Suprapubic skin (tissue), 4 donors: ENCODE data around the gene SLC13A4. TPM values are rescaled to one million over a fixed set of nuclear protein-coding genes. Genes with fewer than 3 reads are reported as not detected.
"Not testable (repeated sequence)": the region's sequence is repeated elsewhere in the genome, so short reads cannot be mapped to it uniquely, and the experiment has no call there.

Experiments
- DNase-seq, 2 donors: peaks; one replicate each; pipeline ENCODE4 v3.0.0-alpha.2; 2019; ENCODE audit warnings: low spot score in 2 of 2
- H3K27ac ChIP-seq: fragments of 200-600 bp; sonication (generic); one replicate; pipeline ENCODE4 v1.5.1; 2019
- H3K27me3 ChIP-seq: fragments of 200-600 bp; sonication (generic); one replicate; pipeline ENCODE4 v1.5.1; 2019
- H3K36me3 ChIP-seq: fragments of 200-600 bp; sonication (generic); one replicate; pipeline ENCODE4 v1.5.1; 2019
- H3K4me1 ChIP-seq: fragments of 200-600 bp; sonication (generic); one replicate; pipeline ENCODE4 v1.5.1; 2019
- H3K4me3 ChIP-seq: fragments of 200-600 bp; sonication (generic); one replicate; pipeline ENCODE4 v1.5.1; 2019; ENCODE audit warnings: mild to moderate bottlenecking
- H3K9me3 ChIP-seq: fragments of 200-600 bp; sonication (generic); one replicate; pipeline ENCODE4 v1.5.1; 2019
- CTCF ChIP-seq, 2 donors: fragments of 200-600 bp in 1 of 2; fragments of 450-650 bp in 1 of 2; sonication (generic) in 1 of 2; IDR thresholded peaks; one replicate each; pipeline ENCODE4 v1.5.1; 2016 to 2019; ENCODE audit warnings: antibody characterized with exemption in 2 of 2, mild to moderate bottlenecking in 1 of 2, moderate library complexity in 1 of 2
- EP300 ChIP-seq: sonication (generic); formaldehyde crosslinking; IDR thresholded peaks from one replicate; pipeline ENCODE4 v1.6.1; 2017; ENCODE audit warnings: antibody characterized with exemption
- POLR2A ChIP-seq, 2 donors: fragments of 450-650 bp; IDR thresholded peaks; one replicate each; pipeline ENCODE4 v1.6.1; 2017; ENCODE audit warnings: antibody characterized with exemption in 2 of 2, mild to moderate bottlenecking in 2 of 2, moderate library complexity in 2 of 2
- POLR2AphosphoS5 ChIP-seq, 3 donors: sonication (generic); formaldehyde crosslinking; IDR thresholded peaks; one replicate each; pipeline ENCODE4 v1.6.1; 2017; ENCODE audit warnings: antibody characterized with exemption in 3 of 3
- WGBS: methylation state at CpG from one replicate; pipeline ENCODE4 v1.1.5; 2018; 5-methylcytosine and 5-hydroxymethylcytosine counted together
- total RNA-seq, 4 donors: library from RNA; depleted of rRNA; stranded (reverse); fragments of >200 nt; gene quantifications; one replicate each; pipeline ENCODE4 v1.1.0, GENCODE V29; 2016

Gene SLC13A4
- total RNA-seq, 4 donors from 2014 or later = 0.15 to 1.9 (median 0.51) TPM

- Histone ChIP-seq H3K36me3 (no peaks in the 10 kb centered on the region), H3K27ac (no peak overlapping the region), H3K9me3 (no peaks in the 10 kb centered on the region), H3K27me3 (no peaks in the 10 kb centered on the region), H3K4me1 (peaks cover 19% of the 10 kb centered on the region), H3K4me3 (no peak overlapping the region)
- TF ChIP-seq EP300 (no peak), POLR2AphosphoS5 (IDR thresholded peaks at IDR 0.05) (no peak), POLR2A (IDR thresholded peaks at IDR 0.05) (no peak), CTCF (IDR thresholded peaks at IDR 0.05) (no peak)
- no peak for DNase-seq
- 75% methylated on average over 1 of the region's 1 CpG for whole genome bisulfite sequencing
Measured at GRCh38 chr7:135669774-135670173, 58.2 kb downstream of the SLC13A4 start.

- not testable (repeated sequence) for H3K9me3 ChIP-seq, DNase-seq, H3K36me3 ChIP-seq, H3K27me3 ChIP-seq, H3K27ac ChIP-seq, H3K4me3 ChIP-seq
- H3K4me1 ChIP-seq = peaks cover 21% of the 10 kb centered on the region
- 60% methylated on average over 6 of the region's 6 CpGs for WGBS
Measured at GRCh38 chr7:135668852-135669395, 59.1 kb downstream of the SLC13A4 start.

DNA sequence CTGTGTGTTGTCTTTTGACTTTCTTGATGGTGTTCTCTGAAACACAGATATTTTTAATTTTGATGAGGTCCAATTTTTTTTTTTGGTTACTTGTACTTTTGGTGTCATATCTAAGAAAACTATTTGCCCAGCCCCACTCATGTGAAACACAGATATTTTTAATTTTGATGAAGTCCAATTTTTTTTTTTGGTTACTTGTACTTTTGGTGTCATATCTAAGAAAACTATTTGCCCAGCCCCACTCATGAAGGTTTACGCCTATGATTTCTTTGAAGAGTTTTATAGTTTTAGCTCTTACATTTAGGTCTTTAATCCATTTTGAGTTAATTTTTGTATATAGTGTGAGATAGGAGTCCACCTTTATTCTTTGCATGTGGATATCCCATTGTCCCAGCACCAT lies 60.4 kb downstream of the SLC13A4 start:
- not testable (repeated sequence) for DNase-seq, H3K36me3 ChIP-seq, H3K9me3 ChIP-seq, H3K27ac ChIP-seq, H3K4me3 ChIP-seq, H3K27me3 ChIP-seq
- 95% methylated on average over 1 of the region's 1 CpG for WGBS
- H3K4me1 ChIP-seq = peaks cover 27% of the 10 kb centered on the region

DNA sequence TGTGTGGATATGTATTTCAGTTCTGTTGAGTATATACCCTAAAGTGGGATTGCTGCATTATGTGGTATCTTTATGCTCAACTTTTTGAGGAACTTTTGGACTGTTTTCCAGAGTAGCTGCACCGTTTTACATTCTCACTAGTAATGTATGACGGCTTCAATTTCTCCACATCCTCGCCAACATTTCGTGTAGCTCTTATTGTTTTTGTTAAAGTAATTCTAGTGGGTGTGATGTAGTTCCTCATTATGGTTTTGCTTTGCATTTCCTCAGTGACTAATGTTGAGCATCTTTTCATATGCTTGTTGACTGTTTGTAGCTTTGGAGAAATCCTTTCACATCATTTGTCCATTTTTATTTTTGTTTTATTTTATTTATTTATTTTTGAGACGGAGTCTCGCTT lies 61.1 kb downstream of the SLC13A4 start:
- Histone ChIP-seq H3K4me3 (no peak overlapping the region), H3K27ac (no peak overlapping the region), H3K4me1 (peaks cover 25% of the 10 kb centered on the region)

DNA sequence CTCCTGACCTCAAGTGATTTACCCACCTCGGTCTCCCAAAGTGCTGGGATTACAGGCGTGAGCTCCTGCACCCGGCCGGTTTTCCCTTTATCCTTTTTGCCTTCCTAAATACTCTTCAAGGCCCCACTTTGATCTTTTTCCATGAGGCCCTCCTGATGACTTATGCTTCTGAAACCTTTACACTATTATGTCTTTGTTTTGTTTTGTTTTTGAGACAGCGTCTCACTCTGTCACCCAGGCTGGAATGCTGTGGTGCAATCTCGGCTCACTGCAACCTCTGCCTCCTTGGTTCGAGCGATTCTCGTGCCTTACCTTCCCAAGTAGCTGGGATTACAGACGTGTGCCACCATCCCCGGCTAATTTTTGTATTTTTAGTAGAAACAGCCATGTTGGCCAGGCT lies 61.8 kb downstream of the SLC13A4 start:
- Histone ChIP-seq H3K4me1 (peaks cover 28% of the 10 kb centered on the region), H3K27me3 (no peaks in the 10 kb centered on the region), H3K9me3 (no peaks in the 10 kb centered on the region), H3K36me3 (no peaks in the 10 kb centered on the region), H3K4me3 (no peak overlapping the region), H3K27ac (no peak overlapping the region)
- no peak for TF ChIP-seq POLR2A (IDR thresholded peaks at IDR 0.05)
- no peak for TF ChIP-seq POLR2AphosphoS5 (IDR thresholded peaks at IDR 0.05)
- no peak for TF ChIP-seq EP300
- no peak for TF ChIP-seq CTCF (IDR thresholded peaks at IDR 0.05)
- 81% methylated on average over 11 of the region's 11 CpGs for WGBS
- DNase-seq = no peak

More for the DNA sequence above, 61.1 kb downstream of the SLC13A4 start:
- H3K9me3 ChIP-seq = no peaks in the 10 kb centered on the region
- DNase-seq = no peak
- no peaks in the 10 kb centered on the region for H3K36me3 ChIP-seq
- no peaks in the 10 kb centered on the region for H3K27me3 ChIP-seq
- WGBS = 79% methylated on average over 6 of the region's 6 CpGs
- no peak for TF ChIP-seq POLR2AphosphoS5 (IDR thresholded peaks at IDR 0.05)
- TF ChIP-seq CTCF (IDR thresholded peaks at IDR 0.05) = no peak
- no peak for TF ChIP-seq EP300
- no peak for TF ChIP-seq POLR2A (IDR thresholded peaks at IDR 0.05)

DNA sequence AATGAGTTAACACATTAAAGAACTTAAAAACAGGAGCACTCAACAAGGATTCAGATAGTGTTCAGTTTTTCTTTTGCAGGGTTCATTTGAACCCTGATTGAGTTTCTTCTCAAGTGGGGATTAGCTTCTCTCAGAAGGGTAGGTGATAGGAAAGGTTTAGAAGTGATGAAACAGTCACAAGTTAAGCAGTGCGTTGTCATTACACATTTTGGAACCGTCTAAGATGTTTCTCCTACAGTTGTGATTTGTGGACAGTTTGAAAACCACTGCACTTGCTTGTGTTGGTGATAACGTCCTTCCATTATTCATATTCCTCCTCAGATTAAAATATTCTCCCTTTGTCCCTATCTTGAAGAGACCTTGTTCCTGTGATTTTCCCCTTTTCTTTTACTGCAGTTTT lies 62.9 kb downstream of the SLC13A4 start:
- Histone ChIP-seq H3K4me1 (peaks cover 19% of the 10 kb centered on the region), H3K4me3 (no peak overlapping the region), H3K27me3 (no peaks in the 10 kb centered on the region), H3K27ac (no peak overlapping the region), H3K9me3 (no peaks in the 10 kb centered on the region), H3K36me3 (no peaks in the 10 kb centered on the region)
- no peak for TF ChIP-seq POLR2AphosphoS5 (IDR thresholded peaks at IDR 0.05)
- TF ChIP-seq EP300 = no peak
- TF ChIP-seq CTCF (IDR thresholded peaks at IDR 0.05) = no peak
- DNase-seq = no peak
- 64% methylated on average over 3 of the region's 3 CpGs for WGBS
